ENCODE data around the gene APLP1. TPM values are rescaled to one million over a fixed set of nuclear protein-coding genes. Genes with fewer than 3 reads are reported as not detected.

The APLP1 gene
- total RNA-seq = 10 to 100 TPM; 17.5 to 33.6 TPM

DNA sequence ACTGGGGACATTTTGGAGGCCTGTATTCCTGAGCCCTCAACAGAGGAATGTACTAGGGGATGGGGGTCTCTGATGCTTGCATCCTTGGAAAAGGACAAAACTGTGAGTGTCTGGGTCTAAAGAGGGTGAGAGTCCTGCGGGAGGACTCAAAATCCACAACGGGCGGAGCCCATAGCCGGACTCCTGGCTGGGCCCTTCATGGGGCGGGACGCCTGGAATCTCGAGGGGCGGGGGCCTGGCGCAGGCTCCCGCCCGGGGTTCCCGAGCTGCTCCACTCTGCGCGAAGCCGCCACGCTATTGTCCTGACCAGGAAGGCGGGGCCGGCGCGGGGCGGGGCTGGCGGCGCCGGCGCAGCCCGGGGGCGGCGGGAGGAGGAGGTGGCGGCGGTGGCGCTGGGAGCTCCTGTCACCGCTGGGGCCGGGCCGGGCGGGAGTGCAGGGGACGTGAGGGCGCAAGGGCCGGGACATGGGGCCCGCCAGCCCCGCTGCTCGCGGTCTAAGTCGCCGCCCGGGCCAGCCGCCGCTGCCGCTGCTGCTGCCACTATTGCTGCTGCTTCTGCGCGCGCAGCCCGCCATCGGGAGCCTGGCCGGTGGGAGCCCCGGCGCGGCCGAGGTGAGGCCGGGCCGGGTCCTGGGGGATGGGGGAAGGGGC, at the start of gene APLP1:
Gene APLP1 (plus strand): TSS at position 403 of the 651 bp plus-strand sequence. CDS start 63 bp downstream, at position 466.
- H3K9me3 ChIP-seq = no peaks in the 10 kb centered on the region
- peak within 1 kb of the TSS; percentile 37 to 64 for H3K4me3 ChIP-seq
- no peak within 1 kb of the TSS for H3K27ac ChIP-seq
- H3K4me1 ChIP-seq = peaks cover 0 to 26% of the 10 kb centered on the region in 2 donors
- peak; percentile 67 for DNase-seq (ENCODE audit: low spot score)
- no peaks in the 10 kb centered on the region for H3K36me3 ChIP-seq
- no peaks in the 10 kb centered on the region for H3K27me3 ChIP-seq
- TF ChIP-seq, protein P1, sequence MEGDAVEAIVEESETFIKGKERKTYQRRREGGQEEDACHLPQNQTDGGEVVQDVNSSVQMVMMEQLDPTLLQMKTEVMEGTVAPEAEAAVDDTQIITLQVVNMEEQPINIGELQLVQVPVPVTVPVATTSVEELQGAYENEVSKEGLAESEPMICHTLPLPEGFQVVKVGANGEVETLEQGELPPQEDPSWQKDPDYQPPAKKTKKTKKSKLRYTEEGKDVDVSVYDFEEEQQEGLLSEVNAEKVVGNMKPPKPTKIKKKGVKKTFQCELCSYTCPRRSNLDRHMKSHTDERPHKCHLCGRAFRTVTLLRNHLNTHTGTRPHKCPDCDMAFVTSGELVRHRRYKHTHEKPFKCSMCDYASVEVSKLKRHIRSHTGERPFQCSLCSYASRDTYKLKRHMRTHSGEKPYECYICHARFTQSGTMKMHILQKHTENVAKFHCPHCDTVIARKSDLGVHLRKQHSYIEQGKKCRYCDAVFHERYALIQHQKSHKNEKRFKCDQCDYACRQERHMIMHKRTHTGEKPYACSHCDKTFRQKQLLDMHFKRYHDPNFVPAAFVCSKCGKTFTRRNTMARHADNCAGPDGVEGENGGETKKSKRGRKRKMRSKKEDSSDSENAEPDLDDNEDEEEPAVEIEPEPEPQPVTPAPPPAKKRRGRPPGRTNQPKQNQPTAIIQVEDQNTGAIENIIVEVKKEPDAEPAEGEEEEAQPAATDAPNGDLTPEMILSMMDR (IDR thresholded peaks at IDR 0.05) = no peak

- no peaks in the 10 kb centered on the region for H3K9me3 ChIP-seq
- no peak overlapping the region for H3K4me3 ChIP-seq
- no peaks in the 10 kb centered on the region for H3K4me1 ChIP-seq
- no peak overlapping the region for H3K27ac ChIP-seq
- DNase-seq (ENCODE audit: low spot score) = no peak
- H3K36me3 ChIP-seq = no peaks in the 10 kb centered on the region
- H3K27me3 ChIP-seq = no peaks in the 10 kb centered on the region
- TF ChIP-seq, protein P1 (IDR thresholded peaks at IDR 0.05) = no peak
These were observed 45.8 kb upstream of the APLP1 start for GRCh38 chr19:35822579-35822978.

GRCh38 chr19:35824150-35824549, 44.2 kb upstream of the APLP1 start:
- Histone ChIP-seq H3K27me3 (no peaks in the 10 kb centered on the region), H3K9me3 (no peaks in the 10 kb centered on the region), H3K4me1 (no peaks in the 10 kb centered on the region), H3K4me3 (no peak overlapping the region), H3K36me3 (no peaks in the 10 kb centered on the region), H3K27ac (no peak overlapping the region)
- DNase-seq (ENCODE audit: low spot score) = no peak
- TF ChIP-seq, protein P1 (IDR thresholded peaks at IDR 0.05) = no peak

GRCh38 chr19:35828692-35829301, 39.6 kb upstream of the APLP1 start:
- no peaks in the 10 kb centered on the region for H3K36me3 ChIP-seq
- no peaks in the 10 kb centered on the region for H3K27me3 ChIP-seq
- no peaks in the 10 kb centered on the region for H3K4me1 ChIP-seq
- TF ChIP-seq, protein P1 (IDR thresholded peaks at IDR 0.05) = no peak
- no peak for DNase-seq (ENCODE audit: low spot score)
- H3K4me3 ChIP-seq = no peak overlapping the region
- H3K27ac ChIP-seq = no peak overlapping the region
- no peaks in the 10 kb centered on the region for H3K9me3 ChIP-seq

- TF ChIP-seq, protein P1 (IDR thresholded peaks at IDR 0.05) = no peak
- H3K9me3 ChIP-seq = no peaks in the 10 kb centered on the region
- H3K4me3 ChIP-seq = no peak overlapping the region
- no peaks in the 10 kb centered on the region for H3K36me3 ChIP-seq
- no peaks in the 10 kb centered on the region for H3K27me3 ChIP-seq
- H3K4me1 ChIP-seq = no peaks in the 10 kb centered on the region
- no peak overlapping the region for H3K27ac ChIP-seq
- no peak for DNase-seq (ENCODE audit: low spot score)
These were observed 37.4 kb upstream of the APLP1 start for GRCh38 chr19:35830986-35831385.

Data from right atrium auricular region (tissue), 2 donors.